Osteocyte (in vitro differentiated cells): ENCODE measurements around the gene EXOC6B. TPM values are rescaled to one million over a fixed set of nuclear protein-coding genes. Genes with fewer than 3 reads are reported as not detected.

Experiments
- DNase-seq: peaks from one replicate; pipeline ENCODE4 v3.0.0; 2021; ENCODE audit warnings: mixed read lengths; ENCODE audit not compliant: unreplicated experiment; ENCODE audit errors: extremely low spot score
- H3K27ac Mint-ChIP-seq: one replicate; pipeline ENCODE4 v1.8.0; 2021; ENCODE audit warnings: mild to moderate bottlenecking, mixed read lengths; ENCODE audit not compliant: unreplicated experiment
- H3K27me3 Mint-ChIP-seq: one replicate; pipeline ENCODE4 v1.8.0; 2021; ENCODE audit warnings: mixed read lengths; ENCODE audit not compliant: unreplicated experiment
- H3K36me3 Mint-ChIP-seq: one replicate; pipeline ENCODE4 v1.8.0; 2021; ENCODE audit warnings: mixed read lengths; ENCODE audit not compliant: unreplicated experiment
- H3K4me1 Mint-ChIP-seq: one replicate; pipeline ENCODE4 v1.8.0; 2021; ENCODE audit warnings: mixed read lengths; ENCODE audit not compliant: unreplicated experiment
- H3K4me3 Mint-ChIP-seq: one replicate; pipeline ENCODE4 v1.8.0; 2021; ENCODE audit warnings: mild to moderate bottlenecking, moderate library complexity, mixed read lengths; ENCODE audit not compliant: unreplicated experiment
- H3K9me3 Mint-ChIP-seq: one replicate; pipeline ENCODE4 v1.8.0; 2021; ENCODE audit warnings: mixed read lengths; ENCODE audit not compliant: unreplicated experiment
- CTCF ChIP-seq: fragments of 200-600 bp; sonication (generic); IDR thresholded peaks from 2 replicates; pipeline ENCODE4 v1.5.0; 2021; ENCODE audit warnings: antibody characterized with exemption, mild to moderate bottlenecking, moderate library complexity
- total RNA-seq: library from RNA; stranded (reverse); gene quantifications from 2 replicates; pipeline ENCODE4 v1.2.1, GENCODE V29; 2021

The EXOC6B gene
- total RNA-seq, 1 donor from 2014 or later, result 33.8 TPM

DNA sequence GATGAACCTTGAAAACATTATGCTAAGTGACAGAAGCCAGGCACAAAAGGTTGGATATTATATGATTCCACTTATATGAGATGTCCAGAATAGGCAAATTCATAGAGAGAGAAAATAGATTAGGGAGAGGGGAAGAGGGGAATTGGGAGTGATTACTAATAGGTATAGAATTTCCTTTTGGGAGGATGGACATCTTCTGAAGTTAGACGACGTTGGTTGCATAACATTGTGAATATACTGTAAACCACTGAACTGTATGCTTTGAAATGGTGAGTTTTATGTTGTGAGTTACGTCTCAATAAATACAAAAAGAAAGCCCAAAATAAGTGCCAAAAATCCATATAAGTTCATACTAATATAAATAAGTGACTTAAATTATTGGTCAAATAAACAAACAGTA is 659.6 kb downstream of the EXOC6B start:
- H3K4me3 Mint-ChIP-seq, result no peak overlapping the region
- no peaks in the 10 kb centered on the region for H3K36me3 Mint-ChIP-seq
- DNase-seq, result no peak
- H3K4me1 Mint-ChIP-seq, result peaks cover 2% of the 10 kb centered on the region
- peaks cover 7% of the 10 kb centered on the region for H3K27me3 Mint-ChIP-seq
- H3K27ac Mint-ChIP-seq, result no peak overlapping the region
- no peak for TF ChIP-seq CTCF
- H3K9me3 Mint-ChIP-seq, result peaks cover 3% of the 10 kb centered on the region

DNA sequence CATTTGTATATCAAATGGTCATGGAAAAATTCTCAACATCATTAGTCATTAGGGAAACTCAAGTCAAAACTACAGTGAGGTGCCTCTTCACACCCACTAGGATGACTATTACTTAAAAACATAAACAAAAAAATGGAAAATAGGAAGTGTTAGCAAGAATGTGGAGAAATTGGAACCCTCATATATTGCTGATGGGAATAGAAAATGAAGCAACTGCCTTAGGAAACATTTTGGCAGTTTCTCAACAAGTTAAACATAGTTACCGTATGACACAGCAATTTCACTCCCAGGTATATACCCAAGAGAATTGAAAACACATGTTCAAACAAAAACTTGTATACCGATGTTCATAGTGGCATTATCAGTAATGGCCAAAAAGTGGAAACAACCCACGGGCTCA is 660.0 kb downstream of the EXOC6B start:
- no peak overlapping the region for H3K4me3 Mint-ChIP-seq
- DNase-seq, result no peak
- no peaks in the 10 kb centered on the region for H3K36me3 Mint-ChIP-seq
- H3K27me3 Mint-ChIP-seq, result peaks cover 7% of the 10 kb centered on the region
- H3K4me1 Mint-ChIP-seq, result peaks cover 2% of the 10 kb centered on the region
- H3K27ac Mint-ChIP-seq, result no peak overlapping the region
- TF ChIP-seq CTCF, result no peak
- peaks cover 3% of the 10 kb centered on the region for H3K9me3 Mint-ChIP-seq

DNA sequence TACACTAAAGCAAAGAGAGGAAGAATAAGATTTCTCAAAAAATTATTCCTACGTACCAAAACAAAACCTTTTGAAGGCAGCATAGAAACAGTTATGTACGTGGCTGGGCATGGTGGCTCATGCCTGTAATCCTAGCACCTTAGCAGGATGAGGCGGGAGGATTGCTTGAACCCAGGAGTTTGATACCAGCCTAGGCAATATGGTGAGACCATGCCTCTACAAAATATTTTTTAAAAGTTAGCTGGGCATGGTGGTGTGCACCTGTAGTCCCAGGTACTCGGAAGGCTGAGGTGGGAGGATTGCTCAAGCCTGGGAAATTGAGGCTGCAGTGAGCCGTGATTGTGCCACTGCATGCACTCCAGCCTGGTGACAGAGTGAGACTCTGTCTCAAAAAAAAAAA is 663.3 kb downstream of the EXOC6B start:
- TF ChIP-seq CTCF, result no peak
- H3K4me1 Mint-ChIP-seq, result peaks cover 2% of the 10 kb centered on the region
- DNase-seq, result no peak
- no peak overlapping the region for H3K27ac Mint-ChIP-seq
- H3K36me3 Mint-ChIP-seq, result no peaks in the 10 kb centered on the region
- no peak overlapping the region for H3K4me3 Mint-ChIP-seq
- peaks cover 7% of the 10 kb centered on the region for H3K27me3 Mint-ChIP-seq
- H3K9me3 Mint-ChIP-seq, result no peaks in the 10 kb centered on the region

DNA sequence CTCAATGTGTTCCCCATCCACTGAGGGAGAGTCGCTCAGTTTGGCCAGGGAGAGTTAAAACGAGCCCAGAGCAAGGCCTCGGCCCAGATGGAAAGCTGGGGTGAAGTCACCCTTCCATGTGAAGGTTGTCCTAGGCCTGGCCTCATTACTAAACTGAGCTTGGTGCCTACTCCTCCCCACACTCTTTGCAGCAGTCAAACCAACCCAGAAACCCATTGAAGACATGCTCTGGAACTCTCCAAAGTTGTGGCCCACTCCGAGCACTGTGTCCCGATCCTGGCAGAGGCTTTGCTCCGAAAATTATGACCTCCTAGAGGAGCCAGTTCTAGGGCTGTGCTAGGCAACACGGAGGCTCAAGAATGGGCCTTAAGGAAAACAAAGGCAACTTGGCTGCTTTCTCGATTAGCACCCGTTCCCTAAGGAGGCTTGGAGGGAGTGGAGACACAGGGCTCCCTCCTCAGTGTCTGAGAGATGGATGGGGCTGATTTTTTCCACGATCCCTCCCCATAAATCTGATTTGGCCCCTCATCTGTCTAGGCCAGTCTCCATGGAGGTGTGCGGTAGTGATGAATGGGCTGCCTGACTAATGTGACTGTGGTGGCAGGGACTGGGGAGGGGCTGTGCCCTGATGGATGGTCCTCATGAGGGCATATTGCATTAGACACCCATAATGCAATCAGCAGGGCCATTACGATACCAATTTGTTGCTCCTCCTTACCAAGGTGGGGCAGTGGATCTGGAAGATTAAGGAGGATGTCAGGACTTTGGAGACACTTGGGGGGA is 666.4 kb downstream of the EXOC6B start:
- no peaks in the 10 kb centered on the region for H3K4me1 Mint-ChIP-seq
- H3K27me3 Mint-ChIP-seq, result peaks cover 22% of the 10 kb centered on the region
- no peak overlapping the region for H3K27ac Mint-ChIP-seq
- no peak overlapping the region for H3K4me3 Mint-ChIP-seq
- no peaks in the 10 kb centered on the region for H3K36me3 Mint-ChIP-seq
- DNase-seq, result peak; percentile 46
- no peaks in the 10 kb centered on the region for H3K9me3 Mint-ChIP-seq
- no peak for TF ChIP-seq CTCF

- no peak overlapping the region for H3K27ac Mint-ChIP-seq
- H3K36me3 Mint-ChIP-seq, result no peaks in the 10 kb centered on the region
- no peaks in the 10 kb centered on the region for H3K9me3 Mint-ChIP-seq
- H3K27me3 Mint-ChIP-seq, result peaks cover 26% of the 10 kb centered on the region
- no peak for TF ChIP-seq CTCF
- H3K4me1 Mint-ChIP-seq, result no peaks in the 10 kb centered on the region
- H3K4me3 Mint-ChIP-seq, result no peak overlapping the region
- peak; percentile 66 for DNase-seq
These were observed 667.7 kb downstream of the EXOC6B start for GRCh38 chr2:72157871-72158771.
